Stimulated activated naive CD4-positive, alpha-beta T cell treated with Interleukin-2 at 50 U/mL for 16 hours (primary cell): ENCODE measurements around the gene ZZZ3.
"Not testable (repeated sequence)": the region's sequence is repeated elsewhere in the genome, so short reads cannot be mapped to it uniquely, and the experiment has no call there.

ENCODE experiments used
- DNase-seq: peaks from one replicate; lab custom pipeline; 2025; lab: John Stamatoyannopoulos, UW

The ZZZ3 gene

GRCh38 chr1:77682460-77683159 lies at the start of gene ZZZ3:
TSS of gene ZZZ3 (minus strand) at chr1:77682658. CDS start at chr1:77633354, 49,304 bp downstream.
- DNase-seq = peak; percentile 87

- DNase-seq = no peak
Observed at GRCh38 chr1:77732090-77732489, 49.6 kb upstream of the ZZZ3 start.

- DNase-seq = no peak
Observed at GRCh38 chr1:77725706-77726105, 43.2 kb upstream of the ZZZ3 start.

GRCh38 chr1:77718181-77718580 lies 35.7 kb upstream of the ZZZ3 start:
- DNase-seq = no peak

- DNase-seq = no peak
Observed at GRCh38 chr1:77716065-77716464, 33.6 kb upstream of the ZZZ3 start.

- DNase-seq = no peak
Observed at GRCh38 chr1:77709727-77710126, 27.3 kb upstream of the ZZZ3 start.

GRCh38 chr1:77706321-77706720 lies 23.9 kb upstream of the ZZZ3 start:
- no peak for DNase-seq

GRCh38 chr1:77704736-77705135 lies 22.3 kb upstream of the ZZZ3 start:
- no peak for DNase-seq

- not testable (repeated sequence) for DNase-seq
Observed at GRCh38 chr1:77699673-77700072, 17.2 kb upstream of the ZZZ3 start.

GRCh38 chr1:77697441-77697840 lies 15.0 kb upstream of the ZZZ3 start:
- no peak for DNase-seq

GRCh38 chr1:77688939-77689338 lies 6.5 kb upstream of the ZZZ3 start:
- DNase-seq = no peak

GRCh38 chr1:77687519-77687906 lies 5.1 kb upstream of the ZZZ3 start:
- peak; percentile 5 for DNase-seq

- DNase-seq = no peak
Observed at GRCh38 chr1:77686796-77687518, 4.5 kb upstream of the ZZZ3 start.

- peak; percentile 92 for DNase-seq
Observed at GRCh38 chr1:77683160-77684148, 996 bp upstream of the ZZZ3 start.

- no peak for DNase-seq
Observed at GRCh38 chr1:77680173-77680572, 2.3 kb downstream of the ZZZ3 start.

- DNase-seq = no peak
Observed at GRCh38 chr1:77678660-77679610, 3.5 kb downstream of the ZZZ3 start.

GRCh38 chr1:77674807-77675206 lies 7.7 kb downstream of the ZZZ3 start:
- not testable (repeated sequence) for DNase-seq

GRCh38 chr1:77673716-77674355 lies 8.6 kb downstream of the ZZZ3 start:
- DNase-seq = no peak

- no peak for DNase-seq
Observed at GRCh38 chr1:77673030-77673429, 9.4 kb downstream of the ZZZ3 start.

- no peak for DNase-seq
Observed at GRCh38 chr1:77672374-77672773, 10.1 kb downstream of the ZZZ3 start.

- DNase-seq = no peak
Observed at GRCh38 chr1:77671836-77672235, 10.6 kb downstream of the ZZZ3 start.
